GM12892 (cell line): ENCODE data around the gene COX10.
"Not testable (repeated sequence)": the region's sequence is repeated elsewhere in the genome, so short reads cannot be mapped to it uniquely, and the experiment has no call there.

ENCODE experiments used
- DNase-seq: peaks from one replicate; pipeline ENCODE4 v3.0.0; 2011; ENCODE audit not compliant: insufficient read length
- FAIRE-seq: peaks from 2 replicates; lab custom pipeline; 2011; peaks lifted over from hg19 to GRCh38; lab: Jason Lieb, UNC
- POLR2A ChIP-seq: IDR thresholded peaks from 2 replicates; pipeline ENCODE4 v1.6.1; 2011; ENCODE audit warnings: low read depth, low read length, control low read depth
- POLR2AphosphoS5 ChIP-seq: IDR thresholded peaks from 2 replicates; pipeline ENCODE4 v1.6.1; 2011; ENCODE audit warnings: low read depth, low read length, control low read depth
- TAF1 ChIP-seq: IDR thresholded peaks from 2 replicates; pipeline ENCODE4 v1.6.1; 2011; ENCODE audit warnings: low read depth, mild to moderate bottlenecking, control low read depth, low read length, borderline replicate concordance

The COX10 gene

DNA sequence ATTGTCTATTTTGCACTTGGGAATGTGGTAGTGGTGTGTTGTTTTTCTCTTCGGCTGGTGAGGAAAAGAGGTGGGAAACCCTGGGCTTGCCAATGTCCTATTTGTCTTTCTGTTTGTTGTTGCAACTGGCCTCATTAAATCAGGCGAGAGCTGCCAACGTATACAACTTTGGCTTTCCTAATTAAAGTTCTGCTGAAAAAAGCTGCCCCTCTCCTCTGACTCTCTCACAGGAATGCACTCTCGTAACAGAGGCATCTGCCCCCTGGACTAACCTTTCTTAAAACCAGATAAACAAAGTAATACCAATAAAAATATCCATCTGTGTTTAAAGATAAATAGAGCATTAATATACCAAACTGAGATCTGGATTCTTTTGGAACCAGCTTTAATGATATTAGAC lies 159.6 kb downstream of the COX10 start:
- DNase-seq, result no peak
- no peak for FAIRE-seq
- TF ChIP-seq POLR2AphosphoS5 (no peak), TAF1 (no peak), POLR2A (no peak)

DNA sequence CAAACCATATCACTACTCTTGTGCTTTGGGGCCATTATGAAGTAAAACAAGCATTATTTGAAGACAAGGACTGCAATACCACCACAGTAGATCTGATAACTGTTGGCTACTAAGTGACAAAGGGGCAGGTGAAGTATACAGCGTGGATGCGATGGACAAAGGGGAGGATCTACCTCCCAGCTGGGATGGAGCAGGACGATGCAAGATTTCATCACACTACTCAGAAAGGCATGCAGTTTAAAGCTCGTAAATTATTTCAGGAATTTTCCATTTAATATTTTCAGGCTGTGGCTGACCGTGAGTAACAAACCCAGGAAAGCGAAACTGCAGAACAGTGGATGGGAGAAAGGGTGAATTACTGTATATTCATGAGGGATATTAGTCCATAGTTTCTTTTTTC lies 161.9 kb downstream of the COX10 start:
- not testable (repeated sequence) for FAIRE-seq

DNA sequence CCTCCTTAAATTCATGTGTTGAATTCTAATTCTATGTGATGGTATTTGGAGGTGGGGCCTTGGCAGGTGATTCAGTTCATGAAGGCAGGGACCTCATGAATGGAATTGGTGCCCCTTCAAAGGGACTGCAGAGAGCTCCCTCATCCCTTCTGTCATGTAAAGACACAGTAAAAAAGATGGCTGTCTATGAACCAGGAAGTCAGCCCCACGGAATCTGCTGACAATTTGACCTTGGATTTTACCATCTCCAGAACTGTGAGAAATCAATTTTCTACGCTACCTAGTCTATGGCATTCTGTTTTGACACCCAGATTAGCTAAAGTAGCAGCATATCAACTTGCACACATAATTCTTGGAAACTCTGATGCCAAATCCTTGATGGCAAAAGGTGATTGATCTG lies 165.7 kb downstream of the COX10 start:
- not testable (repeated sequence) for DNase-seq, FAIRE-seq

More for the DNA sequence above, 161.9 kb downstream of the COX10 start:
- not testable (repeated sequence) for DNase-seq

DNA sequence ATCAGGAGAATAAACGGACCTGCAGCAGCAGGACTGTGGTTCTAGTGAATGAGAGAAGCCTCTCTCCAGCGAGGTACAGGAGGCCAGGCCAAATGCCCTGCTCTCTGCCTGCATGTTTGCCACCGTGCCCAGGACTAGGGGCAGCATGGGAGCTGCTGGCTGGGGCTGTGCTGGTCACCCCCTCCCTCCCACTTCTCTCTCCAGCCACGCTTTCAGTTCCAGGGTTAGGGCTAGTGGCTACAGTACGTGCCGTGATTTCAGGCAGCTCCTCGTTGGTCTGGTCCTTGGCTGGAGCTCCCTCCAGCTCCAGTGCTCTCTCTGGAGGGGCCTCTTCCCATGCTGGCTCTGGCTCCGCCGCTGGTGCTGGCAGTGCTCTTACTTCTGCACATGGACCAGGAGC lies 166.7 kb downstream of the COX10 start:
- not testable (repeated sequence) for DNase-seq, FAIRE-seq

DNA sequence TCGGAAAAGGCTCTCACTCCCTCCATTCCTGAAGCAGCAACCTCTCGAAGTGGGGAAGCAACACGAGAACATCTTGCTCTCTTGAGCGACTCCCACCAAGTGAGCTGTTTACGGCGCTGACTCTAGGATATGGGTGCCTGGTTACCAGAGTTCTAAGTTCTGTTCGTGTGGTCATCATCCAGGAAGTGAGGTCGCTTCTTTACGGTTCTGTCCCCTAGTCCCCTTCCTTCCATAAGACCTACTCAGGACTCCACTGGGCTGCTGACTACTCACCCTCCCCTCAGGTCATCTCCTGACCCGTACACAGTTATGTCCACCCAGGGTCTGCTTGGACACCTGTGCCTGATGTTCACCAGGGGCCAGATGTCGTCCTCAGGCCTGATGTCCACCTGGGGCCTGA lies 167.5 kb downstream of the COX10 start, which contains the start of gene CDRT15:
Gene CDRT15, minus strand, starts transcription at position 101 of the 400 bp plus-strand sequence. Its CDS starts 29 bp downstream, at position 72.
- not testable (repeated sequence) for DNase-seq, FAIRE-seq

DNA sequence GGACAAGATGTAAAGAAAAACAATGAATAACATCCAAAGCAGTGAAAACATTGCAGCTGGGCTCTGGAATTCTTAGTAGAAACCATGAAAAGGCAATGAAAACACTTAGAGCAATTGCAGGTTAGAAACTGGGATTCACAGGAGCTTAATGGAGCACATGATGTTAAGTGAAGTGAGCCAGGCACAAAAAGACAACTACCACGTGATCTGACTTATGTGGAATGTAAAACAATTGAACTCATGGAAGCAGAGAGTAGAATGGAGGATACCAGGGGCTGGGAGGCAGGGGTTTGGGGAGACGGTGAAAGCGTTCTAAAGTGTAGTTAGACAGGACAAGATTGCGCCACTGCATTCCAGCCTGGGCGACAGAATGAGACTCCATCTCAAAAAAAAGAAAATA lies 170.0 kb downstream of the COX10 start:
- not testable (repeated sequence) for FAIRE-seq, DNase-seq

DNA sequence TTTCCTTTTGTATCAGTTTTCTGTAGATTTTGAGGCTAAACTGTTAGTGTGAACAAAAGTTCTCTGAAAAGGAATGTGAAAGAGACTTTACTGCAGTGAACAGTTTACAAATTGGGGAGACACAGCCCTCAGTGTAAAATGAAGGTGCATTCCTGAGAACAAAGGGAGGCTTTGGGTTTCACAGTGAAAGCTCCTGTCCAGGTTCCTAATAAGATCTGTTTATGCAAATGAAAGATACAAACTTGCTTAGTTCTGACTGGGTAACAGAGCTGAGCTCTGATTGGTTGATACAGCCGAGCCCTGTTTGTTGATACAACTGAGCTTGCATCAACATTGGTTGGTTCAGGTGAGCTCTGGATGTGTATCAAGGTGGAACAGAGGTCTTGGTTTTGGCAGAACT lies 175.7 kb downstream of the COX10 start:
- FAIRE-seq (no peak), DNase-seq (no peak)
- TF ChIP-seq POLR2A (no peak), POLR2AphosphoS5 (no peak), TAF1 (no peak)

DNA sequence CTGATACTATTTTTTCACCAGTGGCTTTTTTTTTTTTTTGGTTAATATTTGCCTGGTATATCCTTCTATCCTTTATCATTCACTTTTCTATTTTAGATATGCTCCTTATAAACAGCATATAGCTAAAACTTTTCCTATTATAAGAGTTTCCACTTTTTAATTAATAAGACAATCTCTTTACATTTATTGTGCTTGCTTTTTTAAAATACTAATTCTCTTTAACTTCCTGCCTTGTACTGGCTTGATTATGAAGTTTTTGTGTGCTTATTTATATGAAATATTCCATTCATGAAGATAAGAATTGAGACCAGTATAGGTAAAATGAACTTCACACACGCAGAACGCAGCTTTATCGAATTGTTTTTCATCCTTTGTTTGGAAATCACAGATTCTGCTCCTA lies 176.3 kb downstream of the COX10 start:
- no peak for FAIRE-seq
- DNase-seq, result no peak
- TF ChIP-seq POLR2A, result no peak
- TF ChIP-seq TAF1, result no peak
- TF ChIP-seq POLR2AphosphoS5, result no peak
